K562 (cell line): ENCODE data around the gene PDE4D.

Source experiments
- CBX3 ChIP-seq, 2 experiments: IDR thresholded peaks; 1 replicate in 1 of 2; 2 replicates in 1 of 2; pipeline ENCODE4 v1.6.1; 2012; ENCODE audit warnings: inconsistent platforms in 2 of 2, low read length in 2 of 2, borderline replicate concordance in 1 of 2, control low read depth in 1 of 2
- TF ChIP-seq, protein P1 (sequence below), 2 experiments: fragments of 250-450 bp in 1 of 2; fragments of 450-650 bp in 1 of 2; sonication (Bioruptor Pico) in 1 of 2; IDR thresholded peaks; 2 replicates each; pipeline versions ENCODE4 v1.6.1 to v1.8.0; 2016 to 2021; ENCODE audit warnings: mild to moderate bottlenecking in 2 of 2, moderate library complexity in 2 of 2, missing compliant biosample characterization in 1 of 2, missing genetic modification characterization in 1 of 2

- TF ChIP-seq CBX3 (IDR thresholded peaks at IDR 0.05; ENCODE audit: borderline replicate concordance in 1 of 2, low read length in 2 of 2), result no peak
- TF ChIP-seq, protein P1, sequence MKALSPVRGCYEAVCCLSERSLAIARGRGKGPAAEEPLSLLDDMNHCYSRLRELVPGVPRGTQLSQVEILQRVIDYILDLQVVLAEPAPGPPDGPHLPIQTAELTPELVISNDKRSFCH (CRISPR knock-in tag; IDR thresholded peaks at IDR 0.05), result no peak
- TF ChIP-seq, protein P1 (tag; IDR thresholded peaks at IDR 0.05), result no peak
Measured at GRCh38 chr5:59245198-59245597, 648.3 kb downstream of the PDE4D start.
